Tibial artery (tissue), 4 donors: ENCODE results near the gene VASP.
A peak's percentile ranks its signal among the peaks of the same experiment; 100 is the strongest.

Experiments used
- DNase-seq, 2 donors: peaks; one replicate each; pipeline ENCODE4 v3.0.0-alpha.2; 2019
- H3K27ac ChIP-seq, 2 donors: fragments of 200-600 bp; sonication (generic) in 1 of 2; 1 replicate in 1 of 2; 2 replicates in 1 of 2; pipeline ENCODE4 v1.5.1; 2018 to 2019; ENCODE audit warnings: mild to moderate bottlenecking in 1 of 2
- H3K27me3 ChIP-seq, 2 donors: fragments of 200-600 bp; sonication (generic) in 1 of 2; one replicate each; pipeline versions ENCODE4 v1.5.1 to v1.6.0; 2016 to 2019
- H3K36me3 ChIP-seq, 3 donors: fragments of 200-600 bp; sonication (generic) in 2 of 3; one replicate each; pipeline ENCODE4 v1.5.1; 2016 to 2019; ENCODE audit warnings: mild to moderate bottlenecking in 2 of 3
- H3K4me1 ChIP-seq, 4 donors: fragments of 200-600 bp; sonication (generic) in 2 of 4; 1 replicate in 3 of 4; 2 replicates in 1 of 4; pipeline ENCODE4 v1.5.1; 2016 to 2019
- H3K4me3 ChIP-seq, 2 donors: fragments of 200-600 bp; sonication (generic) in 1 of 2; 1 replicate in 1 of 2; 2 replicates in 1 of 2; pipeline ENCODE4 v1.5.1; 2018 to 2019; ENCODE audit warnings: mild to moderate bottlenecking in 2 of 2
- H3K9me3 ChIP-seq, 3 donors: fragments of 200-600 bp; sonication (generic) in 1 of 3; one replicate each; pipeline ENCODE4 v1.5.1; 2016 to 2019
- CTCF ChIP-seq, 2 experiments: fragments of 200-600 bp in 1 of 2; fragments of 450-650 bp in 1 of 2; IDR thresholded peaks; one replicate each; pipeline ENCODE4 v1.5.1; 2017 to 2019; ENCODE audit warnings: antibody characterized with exemption in 2 of 2, mild to moderate bottlenecking in 1 of 2, moderate library complexity in 1 of 2
- intact Hi-C: fragments of 100-400 bp; cut with DNase I; formaldehyde crosslinking; loops from one replicate; pipeline ENCODE4 v1.15.0; 2023; ENCODE audit warnings: low total_unique reads

Gene VASP

GRCh38 chr19:45468803-45469131, 38.5 kb upstream of the VASP start:
- peak overlapping the region; percentile 62 for H3K4me3 ChIP-seq
- no peak for DNase-seq
- peaks cover 0 to 3% of the 10 kb centered on the region in 2 donors for H3K27me3 ChIP-seq
- H3K4me1 ChIP-seq: peaks cover 0 to 37% (median 27%) of the 10 kb centered on the region in 4 donors
- intact Hi-C loops: loop anchor here (2.0 kb wide), 1 partner anchor 14 kb away; no protein-coding TSS in a partner anchor
- H3K9me3 ChIP-seq: no peaks in the 10 kb centered on the region
- H3K36me3 ChIP-seq: no peaks in the 10 kb centered on the region
- TF ChIP-seq CTCF (IDR thresholded peaks at IDR 0.05): no peak
- peak overlapping the region; percentile 89 to 95 for H3K27ac ChIP-seq

- Histone ChIP-seq H3K36me3 (no peaks in the 10 kb centered on the region), H3K4me3 (peak overlapping the region; percentile 62), H3K27me3 (peaks cover 0 to 3% of the 10 kb centered on the region in 2 donors), H3K9me3 (no peaks in the 10 kb centered on the region), H3K27ac (peak overlapping the region; percentile 89 to 95), H3K4me1 (peaks cover 0 to 37% (median 27%) of the 10 kb centered on the region in 4 donors)
- intact Hi-C loops: loop anchor here (2.0 kb wide), 1 partner anchor 15 kb away; no protein-coding TSS in a partner anchor
- no peak for TF ChIP-seq CTCF (IDR thresholded peaks at IDR 0.05)
- peak; percentile 92 to 97 for DNase-seq
These were observed 37.9 kb upstream of the VASP start for GRCh38 chr19:45469132-45469944.

GRCh38 chr19:45469945-45470761, 37.1 kb upstream of the VASP start:
- peak; percentile 46 to 78 for DNase-seq
- Histone ChIP-seq H3K4me3 (peak overlapping the region; percentile 62), H3K4me1 (peaks cover 0 to 37% (median 27%) of the 10 kb centered on the region in 4 donors), H3K27me3 (peaks cover 0 to 3% of the 10 kb centered on the region in 2 donors), H3K9me3 (no peaks in the 10 kb centered on the region), H3K36me3 (no peaks in the 10 kb centered on the region), H3K27ac (peak overlapping the region; percentile 89 to 95)
- intact Hi-C loops: loop anchor here (2.0 kb wide), 1 partner anchor 15 kb away; no protein-coding TSS in a partner anchor
- TF ChIP-seq CTCF (IDR thresholded peaks at IDR 0.05): no peak

- DNase-seq: no peak
- no peak for TF ChIP-seq CTCF (IDR thresholded peaks at IDR 0.05)
- Histone ChIP-seq H3K36me3 (no peaks in the 10 kb centered on the region), H3K27me3 (peaks cover 0 to 3% of the 10 kb centered on the region in 2 donors), H3K9me3 (no peaks in the 10 kb centered on the region), H3K4me1 (peaks cover 0 to 37% (median 27%) of the 10 kb centered on the region in 4 donors), H3K27ac (peak overlapping the region; percentile 89 to 95), H3K4me3 (no peak overlapping the region)
- intact Hi-C loops: no loop called here
These were observed 36.6 kb upstream of the VASP start for GRCh38 chr19:45470762-45471081.

GRCh38 chr19:45471111-45471930, 36.0 kb upstream of the VASP start:
- intact Hi-C loops: no loop called here
- Histone ChIP-seq H3K27me3 (peaks cover 0 to 3% of the 10 kb centered on the region in 2 donors), H3K4me3 (no peak overlapping the region), H3K27ac (peak overlapping the region in 1 of 2 donors; percentile 95), H3K4me1 (peaks cover 0 to 37% (median 27%) of the 10 kb centered on the region in 4 donors), H3K9me3 (no peaks in the 10 kb centered on the region), H3K36me3 (no peaks in the 10 kb centered on the region)
- no peak for DNase-seq
- TF ChIP-seq CTCF (IDR thresholded peaks at IDR 0.05): no peak
